HG02852 (cell line): ENCODE measurements around the gene RNFT2.

Source experiments
- ATAC-seq: cut with Tn5 transposase; IDR thresholded peaks from one replicate; pipeline ENCODE4 v1.9.1; 2021; ENCODE audit warnings: mild to moderate bottlenecking, moderate library complexity; ENCODE audit not compliant: unreplicated experiment

RNFT2 gene

DNA sequence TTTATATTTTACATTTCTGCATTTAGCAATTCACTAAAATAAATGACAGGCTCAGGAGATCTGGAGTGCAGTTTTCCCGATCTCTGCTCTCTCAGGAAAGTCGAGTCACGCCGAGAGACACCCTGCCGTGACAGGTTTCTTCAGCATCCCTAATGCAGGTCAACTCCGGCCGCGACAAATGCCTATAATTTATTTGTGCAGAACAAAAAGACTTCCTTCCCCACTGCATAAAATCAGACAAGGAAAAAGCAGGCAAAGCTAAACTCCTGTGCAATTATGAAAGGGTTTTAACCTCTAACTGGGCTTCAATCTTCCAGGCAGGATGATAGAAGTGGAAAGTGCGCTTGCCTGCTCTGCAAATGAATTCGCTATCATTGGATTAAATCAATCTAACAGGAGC, 28.3 kb upstream of the RNFT2 start:
- no peak for ATAC-seq

DNA sequence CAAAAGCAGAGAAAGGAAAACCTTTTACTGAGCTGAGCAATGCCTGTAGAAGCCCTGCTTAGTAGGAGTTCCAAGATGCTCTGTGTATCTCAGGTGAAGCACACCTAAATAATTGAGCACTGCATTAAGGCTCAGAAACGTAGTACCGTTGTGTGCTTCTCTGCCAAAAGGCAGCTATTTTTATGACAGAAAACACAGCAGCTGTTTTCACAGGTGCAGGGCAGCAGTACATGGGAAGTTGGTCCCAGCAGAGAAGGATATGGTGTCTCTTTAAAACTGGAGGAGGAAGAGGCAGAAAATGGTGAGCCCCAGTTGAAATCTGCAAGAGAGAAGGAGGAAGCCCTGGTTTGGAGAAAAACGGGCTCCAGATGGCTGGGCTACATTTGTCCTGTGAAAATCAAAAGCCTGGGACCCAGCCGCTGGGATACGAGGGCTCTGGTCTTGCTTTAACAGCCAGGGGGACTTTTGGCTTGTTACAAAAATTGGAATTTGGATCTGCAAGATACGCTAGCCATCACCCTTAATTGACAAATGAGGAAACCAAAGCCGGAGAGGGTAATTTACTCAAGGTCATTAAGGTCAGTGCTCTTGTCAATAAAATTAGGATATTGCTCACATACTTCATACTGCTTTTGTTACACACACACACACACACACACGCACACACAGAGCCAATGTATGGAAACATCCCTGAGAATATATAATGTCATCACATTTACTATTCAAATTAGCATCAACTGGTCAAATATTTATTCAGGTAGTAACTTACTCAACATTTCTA, 27.6 kb upstream of the RNFT2 start:
- ATAC-seq, result no peak

DNA sequence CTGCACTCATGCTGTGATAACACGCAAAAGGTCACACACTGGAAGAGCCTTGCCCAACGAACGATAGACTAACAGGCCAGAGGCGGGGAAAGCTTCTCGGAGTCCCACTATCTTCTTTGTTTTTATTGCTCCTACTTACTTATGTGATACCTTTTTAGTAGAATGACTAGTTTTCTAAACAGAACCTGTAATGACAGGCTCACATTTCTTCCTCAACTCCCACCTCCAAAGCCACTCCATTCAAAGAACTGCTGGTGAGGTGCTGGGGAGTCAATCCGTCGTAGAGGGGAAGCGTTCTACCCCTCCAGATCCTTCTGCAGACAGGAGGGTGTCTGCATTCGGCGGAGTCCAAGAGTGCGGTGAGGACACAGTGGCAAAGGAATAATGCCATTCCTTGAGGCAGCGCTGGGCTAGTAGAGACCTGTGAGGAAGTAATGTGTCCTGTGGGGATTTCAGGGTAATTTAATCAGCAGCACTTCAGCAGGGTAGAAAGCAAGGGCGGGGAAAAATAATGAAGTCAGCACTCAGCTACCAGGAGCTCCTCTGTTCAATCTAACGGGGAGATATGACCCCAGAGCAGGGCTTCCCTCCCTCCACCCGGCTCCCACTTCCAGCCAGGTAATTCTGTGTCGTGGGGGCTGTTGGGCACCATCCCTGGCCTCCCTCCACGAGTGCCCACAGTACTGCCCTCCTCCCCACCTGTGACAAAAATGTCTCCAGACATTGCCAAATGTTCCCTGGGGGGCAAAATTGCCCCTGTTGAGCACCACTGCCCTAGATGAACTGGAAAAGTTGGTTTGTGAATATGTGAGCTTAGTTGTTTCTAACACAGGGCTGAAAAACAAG, 25.4 kb upstream of the RNFT2 start:
- ATAC-seq, result no peak

- ATAC-seq, result no peak
Observed at GRCh38 chr12:116713527-116713926, 24.6 kb upstream of the RNFT2 start.

DNA sequence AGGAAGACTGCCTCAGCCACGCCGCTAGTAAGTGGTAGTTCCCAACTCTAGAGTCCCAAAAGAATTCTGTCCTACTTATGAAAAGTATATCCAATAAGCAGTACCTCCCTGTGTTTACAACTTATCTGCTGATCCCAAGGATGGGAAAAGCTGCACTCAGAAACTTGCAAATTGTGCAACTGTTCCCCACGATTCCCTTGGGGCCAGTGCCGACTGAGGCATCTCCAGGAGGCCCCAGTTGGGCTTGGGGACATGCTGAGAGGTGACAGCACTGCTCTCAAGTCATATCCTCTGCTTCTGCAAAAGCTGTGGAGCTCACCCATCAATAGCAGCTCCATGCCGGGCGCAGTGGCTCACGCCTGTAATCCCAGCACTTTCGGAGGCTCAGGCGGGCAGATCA, 23.9 kb upstream of the RNFT2 start:
- ATAC-seq, result no peak

- ATAC-seq, result no peak
Observed at GRCh38 chr12:116717466-116718437, 20.4 kb upstream of the RNFT2 start.

DNA sequence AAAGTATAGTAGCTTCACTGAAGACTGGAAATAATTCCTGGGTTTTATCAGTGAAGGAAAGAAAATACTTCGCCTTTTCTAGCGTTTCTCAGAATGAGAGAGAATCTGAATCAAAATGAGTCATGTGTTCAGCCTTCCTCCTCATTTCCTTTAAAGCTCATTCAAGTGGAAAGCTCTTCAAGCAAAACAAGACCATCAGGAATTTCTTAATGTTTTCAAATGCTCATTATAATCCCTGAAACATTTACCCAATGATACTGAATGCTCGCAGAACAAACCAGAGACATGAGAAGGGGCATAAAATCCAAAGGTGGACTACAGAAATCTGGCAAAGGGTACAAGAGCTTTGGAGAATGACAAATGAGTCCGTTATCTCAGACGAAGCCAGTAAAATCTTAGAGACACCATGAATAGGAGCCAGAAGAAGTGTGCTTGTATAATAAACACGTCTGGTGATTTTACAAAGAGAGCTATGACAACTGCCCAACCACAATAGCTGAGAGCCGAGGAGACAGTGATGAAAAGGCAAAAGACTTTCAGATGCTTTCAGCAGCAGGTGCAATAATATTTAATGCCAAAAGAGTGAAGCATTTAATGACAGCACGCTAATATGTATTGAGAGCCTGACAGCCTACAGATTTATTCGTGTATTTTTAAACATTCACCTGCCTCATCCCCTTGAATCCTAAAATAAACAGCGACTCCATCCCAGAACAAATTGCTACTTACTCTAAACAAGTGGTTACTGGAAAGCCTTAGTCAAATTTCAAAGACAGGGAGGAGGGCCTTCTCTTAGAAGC, 19.3 kb upstream of the RNFT2 start:
- no peak for ATAC-seq

GRCh38 chr12:116719731-116720528, 18.2 kb upstream of the RNFT2 start:
- ATAC-seq, result no peak

DNA sequence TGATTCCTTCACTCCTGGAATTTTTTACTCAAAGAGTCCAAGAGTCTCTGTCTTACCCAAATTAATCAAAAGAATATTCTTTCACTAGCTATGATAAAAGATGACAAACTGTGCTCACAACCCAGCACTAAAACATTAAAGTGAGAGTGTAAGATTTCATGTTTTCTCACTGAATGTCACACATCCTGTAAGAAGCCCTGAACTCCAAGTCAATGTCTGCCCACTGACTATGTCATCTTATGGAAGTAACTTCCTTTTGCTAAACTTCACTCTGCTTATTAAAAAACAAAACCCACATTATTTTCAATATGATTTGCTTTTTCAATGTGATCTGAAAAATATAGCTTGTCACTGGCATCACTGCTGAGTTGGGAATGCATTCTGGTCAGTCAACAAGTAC, 15.9 kb upstream of the RNFT2 start:
- ATAC-seq, result no peak

GRCh38 chr12:116726694-116727093, 11.4 kb upstream of the RNFT2 start:
- no peak for ATAC-seq

- ATAC-seq, result no peak
Observed at GRCh38 chr12:116727261-116727660, 10.9 kb upstream of the RNFT2 start.

DNA sequence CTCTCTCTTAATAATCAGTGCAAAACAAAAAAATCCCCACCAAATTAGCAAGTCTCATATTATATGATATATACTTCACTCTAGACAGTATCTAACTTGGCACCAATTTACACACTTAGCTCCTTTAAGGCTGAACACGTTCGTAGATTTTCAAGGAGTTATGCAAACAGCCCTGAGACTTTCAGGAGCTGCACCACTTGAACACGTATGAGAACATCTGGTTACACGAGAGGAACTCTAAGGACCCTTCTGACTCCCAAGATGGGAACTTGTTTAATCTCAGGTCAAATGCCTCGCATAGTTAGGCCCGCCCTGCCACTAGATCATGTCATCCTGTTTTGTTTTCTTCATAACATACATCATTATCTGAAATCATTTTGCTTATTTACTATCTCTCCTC, 10.2 kb upstream of the RNFT2 start:
- no peak for ATAC-seq

DNA sequence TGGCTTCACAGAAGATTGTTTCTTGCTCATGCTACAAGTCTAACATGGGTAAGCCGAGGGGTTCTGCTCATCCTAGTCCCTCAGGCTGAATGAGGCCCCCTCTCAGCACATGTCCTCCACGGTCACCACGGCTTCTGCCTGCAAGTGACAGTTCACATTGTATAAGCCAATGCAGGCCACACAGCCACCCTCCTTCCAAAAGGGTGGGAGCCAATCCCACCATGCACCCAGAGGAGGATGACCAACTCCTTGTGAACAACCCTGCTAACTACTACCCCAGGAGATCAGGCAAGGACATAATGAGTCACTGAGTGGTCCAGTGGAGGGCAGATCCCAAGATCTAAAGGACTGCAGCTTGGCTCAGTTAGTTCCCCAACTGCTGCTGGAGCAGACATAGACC, 6.3 kb upstream of the RNFT2 start:
- no peak for ATAC-seq

DNA sequence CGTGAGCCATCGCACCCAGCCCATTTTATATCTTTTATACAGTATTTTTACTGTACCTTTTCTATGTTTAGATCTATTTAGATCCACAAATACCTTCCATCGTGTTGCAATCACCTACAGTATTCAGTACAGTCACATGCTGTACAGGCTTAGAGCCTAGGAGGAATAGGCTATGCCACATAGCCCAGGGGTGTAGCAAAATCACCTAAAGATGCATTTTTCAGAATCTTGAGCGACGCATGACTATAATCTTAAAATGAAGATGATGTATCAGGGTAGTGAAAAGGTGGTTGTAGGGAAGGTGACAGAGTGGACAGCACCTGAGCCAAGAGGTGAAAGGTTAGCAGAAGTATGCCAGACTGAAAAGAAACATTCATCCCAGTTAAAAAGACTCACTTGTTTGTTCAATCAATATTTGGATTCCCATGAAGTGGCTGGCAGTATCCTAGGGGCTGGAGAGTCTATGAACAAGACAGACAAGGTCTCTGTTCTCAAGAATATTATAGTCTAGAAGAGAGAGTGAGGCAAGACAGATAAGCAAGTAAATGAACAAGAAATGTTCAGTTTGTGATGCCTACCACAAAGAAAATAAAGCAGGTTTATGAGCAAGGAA, 3.9 kb upstream of the RNFT2 start:
- ATAC-seq, result no peak

DNA sequence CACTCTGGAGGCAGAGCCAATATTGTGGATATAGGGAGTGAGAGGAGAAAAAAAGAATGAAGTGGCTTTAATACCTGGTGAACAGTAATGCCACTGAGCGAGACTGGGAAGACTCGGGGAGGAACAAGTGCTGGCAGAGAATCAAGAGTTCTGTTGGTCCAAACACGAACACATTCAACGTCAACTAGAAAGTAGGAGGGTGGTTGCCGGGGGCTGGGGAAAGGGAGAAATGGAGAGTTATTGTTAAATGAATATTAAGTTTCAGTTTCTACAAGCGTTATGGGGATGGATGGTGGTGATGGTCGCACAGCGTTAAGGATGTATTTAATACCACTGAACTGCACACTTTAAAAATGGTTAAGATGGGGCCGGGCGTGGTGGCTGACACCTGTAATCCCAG, 3.0 kb upstream of the RNFT2 start:
- no peak for ATAC-seq

GRCh38 chr12:116735951-116736599, 2.0 kb upstream of the RNFT2 start:
- no peak for ATAC-seq

DNA sequence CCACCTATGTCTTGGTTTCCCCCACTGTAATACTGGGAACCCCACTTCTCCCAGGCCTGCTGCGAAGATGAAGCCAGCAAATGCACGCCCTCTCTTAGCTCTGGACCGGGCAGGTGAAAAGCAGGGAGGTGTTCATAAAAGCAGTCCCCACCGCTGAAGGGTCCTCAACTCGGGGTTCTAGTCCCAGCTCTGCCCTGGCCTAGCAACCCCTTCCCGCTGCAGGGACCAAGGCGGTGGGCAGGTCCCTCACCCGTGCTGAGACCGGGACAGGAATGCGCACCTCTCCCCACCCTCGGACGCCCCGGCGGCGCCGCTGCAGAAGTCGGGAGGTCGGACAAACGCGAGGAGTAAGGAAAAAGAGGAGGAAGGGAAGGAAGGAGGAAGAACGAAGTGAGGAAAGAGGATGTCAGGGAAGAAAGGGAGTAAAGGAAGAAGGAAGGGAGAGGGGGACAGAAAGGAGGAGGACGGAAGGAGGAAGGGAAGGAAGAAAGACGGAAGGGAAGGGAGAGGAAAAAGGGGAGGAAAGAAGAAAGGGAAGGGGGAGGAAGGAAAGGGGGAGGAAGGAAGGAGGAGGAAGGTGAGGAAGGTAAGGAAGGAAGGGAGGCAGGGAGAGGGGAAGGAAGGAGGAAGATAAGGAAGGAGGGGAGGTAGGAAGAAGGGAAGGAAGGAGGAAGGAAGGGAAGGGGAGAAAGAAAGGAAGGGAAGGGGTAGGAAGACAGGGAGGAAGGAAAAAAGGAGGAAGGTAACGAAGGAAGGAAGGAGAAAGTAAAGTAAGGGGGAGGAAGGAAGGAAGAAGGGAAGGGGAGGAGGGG, 947 bp upstream of the RNFT2 start:
- no peak for ATAC-seq

DNA sequence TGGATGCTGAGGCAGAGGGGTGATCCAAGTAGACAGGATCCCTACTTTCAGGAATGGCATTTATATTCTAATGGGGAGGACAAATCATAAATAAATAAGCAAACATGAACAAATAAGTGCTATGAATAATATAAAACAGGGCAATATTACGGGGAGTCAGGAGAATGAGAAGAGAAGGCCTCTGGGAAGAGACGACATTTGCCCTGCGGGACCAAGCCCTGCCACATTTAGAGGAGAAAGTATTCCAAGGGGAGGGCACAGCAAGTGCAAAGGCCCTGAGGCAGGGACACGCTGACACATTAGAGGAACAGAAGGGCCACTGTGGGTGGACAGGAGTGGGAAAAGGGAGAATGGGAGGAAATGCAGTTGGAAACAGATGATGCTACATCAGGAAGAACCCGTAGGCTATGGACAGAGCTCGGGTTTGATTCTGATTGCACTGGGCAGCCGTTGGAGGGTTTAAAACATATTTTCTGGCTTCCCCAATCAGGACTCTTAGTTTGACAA, 1.3 kb downstream of the RNFT2 start:
- ATAC-seq, result no peak
